Renal cortical epithelial cell (primary cell): ENCODE results near the gene VSTM1. TPM values are rescaled to one million over a fixed set of nuclear protein-coding genes. Genes with fewer than 3 reads are reported as not detected.

Experiments
- DNase-seq: peaks from one replicate; pipeline ENCODE4 v3.0.0-alpha.2; 2011; ENCODE audit warnings: low read depth
- total RNA-seq: library from RNA; depleted of rRNA; stranded (reverse); fragments of >200 nt; gene quantifications from 2 replicates; pipeline ENCODE4 v1.2.3, GENCODE V29; 2014

The VSTM1 gene
- total RNA-seq, 1 donor from 2014 or later = not detected

DNA sequence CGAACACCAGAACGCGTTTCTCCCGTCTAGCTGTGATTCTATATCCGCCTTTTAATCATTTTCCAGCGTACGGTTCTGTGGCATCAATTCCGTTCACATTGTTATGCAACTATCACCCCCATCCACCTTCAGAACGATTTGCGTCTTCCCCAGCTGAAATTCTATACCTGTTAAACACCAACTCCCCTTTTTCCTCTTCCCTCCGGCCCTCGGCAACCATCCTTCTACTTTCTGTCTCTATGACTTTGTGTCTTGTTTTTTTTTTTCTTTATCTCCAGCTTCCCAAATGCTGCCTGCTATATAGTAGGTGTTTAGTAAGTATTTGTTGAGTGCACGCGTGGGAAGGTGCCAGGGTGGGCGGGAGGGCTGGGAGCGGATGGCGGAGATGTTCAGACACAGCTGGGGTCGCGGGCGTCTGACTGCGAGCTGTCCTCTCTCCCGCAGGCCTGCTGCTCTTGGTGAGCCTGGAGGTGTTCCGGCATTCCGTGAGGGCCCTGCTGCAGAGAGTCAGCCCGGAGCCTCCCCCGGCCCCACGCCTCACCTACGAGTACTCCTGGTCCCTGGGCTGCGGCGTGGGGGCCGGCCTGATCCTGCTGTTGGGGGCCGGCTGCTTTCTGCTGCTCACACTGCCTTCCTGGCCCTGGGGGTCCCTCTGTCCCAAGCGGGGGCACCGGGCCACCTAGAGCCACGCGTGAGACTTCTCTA, 52.0 kb downstream of the VSTM1 start:
- no peak for DNase-seq

DNA sequence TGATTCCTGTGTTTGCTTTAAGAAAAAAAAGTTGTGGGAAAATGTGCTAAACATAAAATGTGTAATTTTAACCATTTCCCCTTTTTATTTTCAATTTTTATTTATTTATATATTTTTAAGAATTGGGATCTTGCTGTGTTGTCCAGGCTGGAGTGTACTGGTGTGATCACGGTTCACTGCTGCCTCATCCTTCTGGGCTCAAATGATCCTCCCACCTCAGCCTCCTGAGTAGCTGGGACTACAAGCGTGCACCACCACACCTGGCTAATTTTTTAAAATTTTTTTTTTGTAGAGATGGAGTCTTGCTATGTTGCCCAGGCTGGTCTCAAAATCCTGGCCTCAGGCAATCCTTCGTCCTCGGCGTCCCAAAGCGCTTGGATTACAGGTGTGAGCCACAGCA, 53.2 kb downstream of the VSTM1 start:
- no peak for DNase-seq

DNA sequence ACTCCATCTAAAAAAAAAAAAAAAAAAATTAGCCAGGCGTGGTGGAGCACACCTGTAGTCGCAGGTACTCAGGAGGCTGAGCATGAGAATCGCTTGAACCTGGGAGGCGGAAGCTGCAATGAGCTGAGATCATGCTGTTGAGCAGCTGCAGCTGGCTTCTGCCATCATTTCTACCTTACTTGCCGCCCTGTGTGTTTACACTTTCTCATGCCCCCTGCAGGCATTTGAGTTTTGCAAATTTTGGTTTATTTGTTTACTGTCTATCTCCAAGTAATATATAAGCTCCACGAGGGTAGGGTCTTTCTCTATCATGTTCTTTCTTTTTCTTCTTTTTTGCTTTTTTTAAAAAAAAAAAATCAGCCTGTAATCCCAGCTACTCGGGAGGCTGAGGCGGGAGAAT, 54.3 kb downstream of the VSTM1 start:
- no peak for DNase-seq

DNA sequence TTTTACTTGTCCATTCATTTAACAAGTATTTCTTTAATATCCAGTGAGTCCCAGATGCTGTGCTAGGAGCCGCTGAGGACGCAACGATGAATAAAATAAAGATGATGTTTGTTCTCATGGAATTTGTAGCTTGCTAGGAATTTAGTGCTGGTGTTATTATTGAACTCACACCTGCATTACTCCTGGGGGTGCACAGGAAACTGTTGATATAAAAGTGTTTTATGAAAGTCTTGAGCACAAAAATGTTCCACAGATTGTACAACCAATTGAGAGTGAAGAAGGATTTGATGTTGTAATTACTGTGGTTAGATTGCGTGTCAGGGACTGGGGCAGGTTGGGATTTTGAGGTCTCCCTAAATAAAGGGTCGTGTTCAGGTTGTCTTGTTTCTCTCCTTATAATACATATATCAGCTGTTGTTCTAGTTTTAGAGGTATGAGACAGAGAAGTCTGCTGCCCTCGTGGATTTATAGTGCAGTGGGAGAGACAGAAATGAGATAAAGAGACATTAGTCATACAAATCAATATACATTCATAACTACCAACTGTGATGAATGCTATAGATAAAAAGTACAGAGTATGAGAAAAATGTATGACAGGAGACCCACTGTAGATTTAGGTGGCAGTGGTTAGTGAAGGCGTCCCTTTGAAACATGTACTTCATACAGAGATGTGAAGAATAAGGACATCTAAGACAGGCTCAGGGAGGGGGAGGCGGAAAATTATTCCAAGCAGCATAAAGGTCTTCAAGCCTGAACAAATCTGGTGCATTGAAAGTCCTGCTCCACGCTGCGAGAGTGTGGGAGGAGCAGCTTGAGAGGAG, 61.0 kb downstream of the VSTM1 start:
- no peak for DNase-seq

DNA sequence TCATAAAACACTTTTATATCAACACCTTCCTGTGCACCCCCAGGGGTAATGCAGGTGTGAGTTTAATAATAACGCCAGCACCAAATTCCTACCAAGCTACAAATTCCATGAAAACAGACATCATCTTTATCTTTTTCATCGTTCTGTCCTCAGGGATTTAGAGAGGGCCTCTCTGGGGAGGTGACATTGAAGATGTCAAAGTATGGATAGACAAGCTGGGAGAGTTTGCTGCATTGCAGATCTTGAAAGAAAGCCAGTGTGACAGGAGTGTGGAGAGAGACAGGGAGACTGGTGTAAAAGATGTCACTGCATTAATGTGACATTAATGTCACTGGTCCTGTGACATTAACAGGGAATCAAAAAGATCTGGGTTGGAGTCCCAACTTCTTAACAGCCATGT, 62.2 kb downstream of the VSTM1 start:
- DNase-seq = no peak

DNA sequence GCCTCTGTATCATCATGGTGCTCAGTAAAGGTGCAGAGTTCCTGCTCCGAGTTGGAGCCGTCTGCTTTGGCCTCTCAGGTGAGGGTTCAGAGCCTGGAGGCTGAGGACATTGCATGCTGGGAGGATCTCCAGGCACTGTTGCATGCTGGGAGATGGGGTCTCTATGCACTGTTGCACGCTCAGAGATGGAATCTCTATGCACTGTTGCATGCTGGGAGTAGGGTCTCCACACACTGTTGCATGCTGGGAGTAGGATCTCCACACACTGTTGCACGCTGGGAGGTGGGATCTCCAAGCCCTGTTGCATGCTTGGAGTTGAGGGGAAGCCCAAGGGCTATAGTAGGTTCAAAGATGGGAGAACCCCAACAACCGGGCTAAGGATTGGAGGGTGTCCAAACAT, 64.0 kb downstream of the VSTM1 start:
- no peak for DNase-seq

DNA sequence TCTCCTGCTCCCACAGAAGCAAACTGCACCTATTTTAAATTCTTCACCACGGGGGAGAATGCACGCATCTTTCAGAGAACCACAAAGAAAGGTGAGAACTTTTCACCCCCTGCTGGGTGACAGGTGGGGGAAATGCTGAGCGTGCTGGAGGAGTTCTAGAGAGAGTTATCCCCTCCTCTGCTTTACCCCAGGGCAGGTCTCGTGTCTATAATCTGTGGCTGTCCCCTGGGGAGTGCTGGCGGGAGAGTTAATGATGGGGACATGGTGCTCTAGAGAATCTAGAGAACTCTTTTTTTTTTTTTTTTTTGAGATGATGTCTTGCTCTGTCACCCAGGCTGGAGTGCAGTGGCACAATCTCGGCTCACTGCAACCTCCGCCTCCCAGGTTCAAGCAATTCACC, 65.5 kb downstream of the VSTM1 start:
- DNase-seq = no peak

DNA sequence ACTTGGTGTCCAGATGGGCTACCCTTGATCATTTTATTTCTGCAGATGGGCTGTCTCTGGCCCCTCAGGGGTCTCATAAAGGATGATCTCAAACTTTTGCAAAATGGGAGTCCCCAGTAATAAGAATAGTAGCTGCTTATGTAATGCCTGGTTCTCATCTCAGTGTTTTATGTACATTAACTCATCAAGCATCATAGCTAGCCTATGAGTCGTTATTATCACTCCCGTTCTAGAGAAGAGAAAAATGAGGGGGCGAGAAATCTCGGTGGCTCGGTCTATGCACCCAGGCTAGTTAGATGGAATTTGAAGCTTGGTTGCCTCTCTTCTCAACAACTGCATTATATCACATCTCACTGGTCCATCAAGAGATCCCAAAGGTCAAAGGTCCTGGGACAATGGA, 68.9 kb downstream of the VSTM1 start:
- no peak for DNase-seq

DNA sequence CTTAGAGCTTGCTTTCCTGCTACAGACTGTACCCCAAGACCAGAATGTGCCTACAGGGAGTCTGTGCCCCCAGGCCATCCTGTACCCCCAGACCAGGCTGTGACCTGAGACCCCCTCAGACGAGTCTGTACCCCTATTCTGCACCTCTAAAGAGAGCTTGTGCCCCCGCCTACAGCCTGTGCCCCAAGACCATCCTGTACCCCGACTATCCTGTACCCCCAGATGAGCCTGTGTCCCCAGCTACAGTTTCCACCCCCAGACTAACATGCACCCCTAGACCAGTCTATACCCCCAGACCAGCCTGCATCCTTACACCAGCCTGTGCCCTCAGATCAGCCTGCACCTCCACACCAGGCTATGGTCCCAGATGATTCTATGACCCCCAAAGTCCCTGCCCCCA, 70.2 kb downstream of the VSTM1 start:
- DNase-seq = no peak

DNA sequence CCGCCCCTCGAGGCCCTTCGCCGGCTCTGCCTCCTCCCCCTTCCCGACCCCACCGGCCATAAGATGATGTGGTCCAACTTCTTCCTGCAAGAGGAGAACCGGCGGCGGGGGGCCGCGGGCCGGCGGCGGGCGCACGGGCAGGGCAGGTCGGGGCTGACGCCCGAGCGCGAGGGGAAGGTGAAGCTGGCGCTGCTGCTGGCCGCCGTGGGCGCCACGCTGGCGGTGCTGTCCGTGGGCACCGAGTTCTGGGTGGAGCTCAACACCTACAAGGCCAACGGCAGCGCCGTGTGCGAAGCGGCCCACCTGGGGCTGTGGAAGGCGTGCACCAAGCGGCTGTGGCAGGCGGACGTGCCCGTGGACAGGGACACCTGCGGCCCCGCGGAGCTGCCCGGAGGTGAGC, 70.9 kb downstream of the VSTM1 start:
- DNase-seq = no peak

DNA sequence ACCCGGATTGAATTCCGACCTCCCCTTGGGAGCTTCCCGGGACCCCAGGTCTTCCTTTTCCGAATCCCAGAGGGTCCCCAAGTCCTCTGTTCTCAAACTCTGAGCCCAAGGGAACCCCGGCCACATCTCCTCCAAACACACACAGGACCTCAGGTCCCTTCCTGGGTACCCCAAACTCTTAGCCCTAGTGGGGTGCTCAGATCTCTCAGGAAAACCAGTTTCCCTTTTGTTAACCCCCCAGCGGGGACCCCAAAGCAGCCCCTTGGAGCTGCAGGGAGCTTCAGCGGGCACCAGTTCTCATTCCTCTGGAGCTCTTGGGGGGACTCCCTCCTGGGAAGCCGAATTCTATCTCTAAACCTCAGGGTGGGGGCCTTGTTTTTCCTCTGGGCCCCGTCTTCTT, 71.5 kb downstream of the VSTM1 start:
- DNase-seq = no peak

DNA sequence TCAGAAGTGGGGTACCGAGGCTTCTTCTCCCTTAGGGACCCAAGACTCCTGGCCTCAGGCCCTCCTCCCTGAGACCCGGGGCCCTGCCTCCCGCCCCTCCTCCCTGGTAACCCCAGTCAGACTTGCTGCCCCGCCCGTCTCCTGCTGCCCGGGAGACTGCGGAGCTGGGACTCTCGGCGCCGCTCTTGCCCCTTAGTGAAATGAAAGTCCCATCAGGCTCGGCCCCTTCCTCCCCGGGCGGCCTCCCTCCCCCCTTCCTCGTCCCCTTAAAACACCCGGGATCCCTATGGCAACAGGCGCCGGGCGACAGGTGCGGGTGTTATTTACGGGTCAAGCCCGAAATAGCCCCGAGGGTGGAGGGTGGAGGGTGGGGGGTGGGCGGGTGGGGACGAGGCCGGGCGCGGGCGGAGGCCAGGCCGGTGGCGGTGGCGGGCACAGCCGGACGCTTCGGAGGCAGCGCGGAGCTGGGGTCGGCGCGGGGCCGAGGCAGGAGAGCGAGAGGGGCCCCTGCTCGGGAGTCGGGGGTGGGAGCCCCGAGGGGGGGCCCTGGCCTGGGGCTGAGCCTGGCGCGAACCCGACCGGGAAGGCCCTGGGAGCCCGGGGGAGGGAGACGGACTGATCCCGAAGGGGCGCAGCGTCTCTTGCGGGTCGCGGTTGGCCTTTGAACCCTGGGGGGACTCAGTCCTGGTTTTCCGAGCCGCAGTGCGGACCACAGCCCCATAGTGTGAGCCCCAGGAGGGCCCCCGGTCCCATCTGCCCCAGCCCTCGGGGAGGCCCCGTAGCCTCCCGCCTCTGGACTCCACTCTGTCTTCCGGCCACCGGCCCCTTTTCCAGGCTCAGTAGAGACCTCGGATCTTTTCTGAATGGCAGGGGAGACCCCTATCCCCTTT, 72.2 kb downstream of the VSTM1 start, which contains the start of gene CACNG6:
Gene CACNG6 (plus strand): TSS at position 414 of the 890 bp plus-strand sequence. CDS start 1,241 bp downstream, outside the sequence.
- no peak for DNase-seq

Other genes starting within 250 kb of the VSTM1 start
- 0.05 TPM in 1 of 2 replicates, not detected in the other for gene NLRP12, start 239.6 kb downstream of the VSTM1 start, total RNA-seq
- 10.1 and 26.4 TPM in 2 replicates for gene MYADM, start 196.0 kb downstream of the VSTM1 start, total RNA-seq
- gene PRKCG, start 181.7 kb downstream of the VSTM1 start, total RNA-seq = 0.15 and 1.7 TPM in 2 replicates
- gene CACNG7, start 154.6 kb downstream of the VSTM1 start, total RNA-seq = not detected in 2 replicates
- gene CACNG8, start 101.0 kb downstream of the VSTM1 start, total RNA-seq = 0.05 and 0.17 TPM in 2 replicates
- 0.17 and 0.55 TPM in 2 replicates for gene CACNG6, start 72.3 kb downstream of the VSTM1 start, total RNA-seq
- not detected in 2 replicates for gene TARM1, start 17.5 kb upstream of the VSTM1 start, total RNA-seq
- 1.1 TPM in 1 of 2 replicates, not detected in the other for gene OSCAR, start 36.9 kb upstream of the VSTM1 start, total RNA-seq
- gene NDUFA3, start 39.0 kb upstream of the VSTM1 start, total RNA-seq = 4.3 and 8.0 TPM in 2 replicates
- 13.8 and 23.1 TPM in 2 replicates for gene TFPT, start 51.8 kb upstream of the VSTM1 start, total RNA-seq
- 70.8 and 90.6 TPM in 2 replicates for gene PRPF31, start 51.9 kb upstream of the VSTM1 start, total RNA-seq
- 8.5 and 50.0 TPM in 2 replicates for gene CNOT3, start 73.9 kb upstream of the VSTM1 start, total RNA-seq
- 4.0 and 7.3 TPM in 2 replicates for gene LENG1, start 95.8 kb upstream of the VSTM1 start, total RNA-seq
- gene TMC4, start 109.3 kb upstream of the VSTM1 start, total RNA-seq = 1.8 and 21.9 TPM in 2 replicates
- gene MBOAT7, start 125.7 kb upstream of the VSTM1 start, total RNA-seq = 32.6 and 132 TPM in 2 replicates
- 82.5 and 151 TPM in 2 replicates for gene TSEN34, start 127.4 kb upstream of the VSTM1 start, total RNA-seq
- 1,053 and 1,700 TPM in 2 replicates for gene RPS9, start 137.0 kb upstream of the VSTM1 start, total RNA-seq
- not detected in 2 replicates for gene LILRB3, start 159.1 kb upstream of the VSTM1 start, total RNA-seq
- not detected in 2 replicates for gene LILRA6, start 178.9 kb upstream of the VSTM1 start, total RNA-seq
- gene LILRB5, start 193.4 kb upstream of the VSTM1 start, total RNA-seq = not detected in 2 replicates
- not detected in 2 replicates for gene LILRB2, start 217.2 kb upstream of the VSTM1 start, total RNA-seq
- not detected in 2 replicates for gene LILRA5, start 249.3 kb upstream of the VSTM1 start, total RNA-seq